ENCODE results near the gene FTL.

FTL gene

GRCh38 chr19:48934837-48935236 is 30.3 kb upstream of the FTL start:
- H3K27ac ChIP-seq: no peak overlapping the region
- TF ChIP-seq, protein P1, sequence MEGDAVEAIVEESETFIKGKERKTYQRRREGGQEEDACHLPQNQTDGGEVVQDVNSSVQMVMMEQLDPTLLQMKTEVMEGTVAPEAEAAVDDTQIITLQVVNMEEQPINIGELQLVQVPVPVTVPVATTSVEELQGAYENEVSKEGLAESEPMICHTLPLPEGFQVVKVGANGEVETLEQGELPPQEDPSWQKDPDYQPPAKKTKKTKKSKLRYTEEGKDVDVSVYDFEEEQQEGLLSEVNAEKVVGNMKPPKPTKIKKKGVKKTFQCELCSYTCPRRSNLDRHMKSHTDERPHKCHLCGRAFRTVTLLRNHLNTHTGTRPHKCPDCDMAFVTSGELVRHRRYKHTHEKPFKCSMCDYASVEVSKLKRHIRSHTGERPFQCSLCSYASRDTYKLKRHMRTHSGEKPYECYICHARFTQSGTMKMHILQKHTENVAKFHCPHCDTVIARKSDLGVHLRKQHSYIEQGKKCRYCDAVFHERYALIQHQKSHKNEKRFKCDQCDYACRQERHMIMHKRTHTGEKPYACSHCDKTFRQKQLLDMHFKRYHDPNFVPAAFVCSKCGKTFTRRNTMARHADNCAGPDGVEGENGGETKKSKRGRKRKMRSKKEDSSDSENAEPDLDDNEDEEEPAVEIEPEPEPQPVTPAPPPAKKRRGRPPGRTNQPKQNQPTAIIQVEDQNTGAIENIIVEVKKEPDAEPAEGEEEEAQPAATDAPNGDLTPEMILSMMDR (conservative IDR thresholded peaks at IDR 0.05): no peak

GRCh38 chr19:48935864-48936263 is 29.2 kb upstream of the FTL start:
- TF ChIP-seq, protein P1 (conservative IDR thresholded peaks at IDR 0.05): no peak

GRCh38 chr19:48938256-48938655 is 26.9 kb upstream of the FTL start:
- TF ChIP-seq, protein P1 (conservative IDR thresholded peaks at IDR 0.05): no peak
- no peak overlapping the region for H3K27ac ChIP-seq

More at GRCh38 chr19:48935864-48936263, 29.2 kb upstream of the FTL start:
- H3K27ac ChIP-seq: no peak overlapping the region

DNA sequence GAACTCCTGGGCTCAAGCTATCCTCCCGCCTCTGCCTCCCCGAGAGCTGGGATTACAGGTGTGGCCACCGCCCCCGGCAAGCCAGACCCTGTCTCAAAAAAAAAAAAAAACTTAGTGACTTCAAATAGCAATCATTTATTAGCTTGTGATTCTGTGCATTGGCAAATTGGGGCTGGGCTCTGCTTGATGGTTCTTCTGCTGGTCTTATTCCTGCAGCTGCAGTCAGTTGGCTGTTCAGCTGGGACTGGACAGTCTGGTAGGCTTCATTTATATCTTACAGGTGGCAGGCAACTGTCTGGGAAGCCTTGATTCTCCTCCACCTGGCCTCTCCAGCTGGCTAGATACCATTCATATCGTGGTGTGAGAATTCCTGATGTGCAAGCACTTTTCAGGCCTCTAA is 24.2 kb upstream of the FTL start:
- TF ChIP-seq, protein P1 (conservative IDR thresholded peaks at IDR 0.05): no peak
- no peak overlapping the region for H3K27ac ChIP-seq

DNA sequence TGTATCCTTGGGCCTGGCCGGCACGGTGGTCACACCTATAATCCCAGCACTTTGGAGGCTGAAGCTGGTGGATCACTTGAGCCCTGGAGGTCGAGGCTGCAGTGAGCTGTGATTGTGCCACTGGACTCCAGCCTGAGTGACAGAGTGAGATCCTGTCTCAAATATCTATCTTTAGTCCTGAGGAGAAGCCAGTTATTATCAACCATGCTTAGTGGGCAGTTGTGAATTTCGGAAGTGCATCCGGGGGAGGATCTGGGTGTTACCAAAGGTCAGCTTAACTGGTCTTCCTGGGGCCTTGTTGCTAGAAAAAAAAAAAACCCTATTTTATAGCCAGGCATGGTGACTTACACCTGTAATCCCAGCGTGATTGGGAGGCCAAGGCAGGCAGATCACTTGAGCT is 22.0 kb upstream of the FTL start:
- H3K27ac ChIP-seq: no peak overlapping the region
- TF ChIP-seq, protein P1 (conservative IDR thresholded peaks at IDR 0.05): no peak

DNA sequence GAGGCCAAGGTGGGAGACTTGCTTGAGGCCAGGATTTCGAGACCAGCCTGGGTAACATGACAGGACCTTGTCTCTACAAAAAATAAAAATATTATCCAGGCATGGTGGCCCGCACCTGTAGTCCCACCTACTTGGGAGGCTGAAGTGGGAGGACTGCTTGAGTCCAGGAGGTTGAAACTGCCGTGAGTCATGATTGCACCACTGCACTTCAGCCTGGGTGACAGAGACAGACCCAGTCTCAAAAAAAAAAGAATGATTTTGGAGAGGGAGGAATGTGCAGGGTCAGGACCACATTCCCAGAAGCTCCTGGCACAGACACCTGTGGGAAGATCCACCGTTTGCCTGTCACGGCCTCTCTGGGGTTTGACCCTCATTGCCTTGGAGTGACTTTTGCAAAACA is 19.7 kb upstream of the FTL start:
- TF ChIP-seq, protein P1 (conservative IDR thresholded peaks at IDR 0.05): no peak
- H3K27ac ChIP-seq: no peak overlapping the region

GRCh38 chr19:48945817-48946216 is 19.3 kb upstream of the FTL start:
- H3K27ac ChIP-seq: no peak overlapping the region
- TF ChIP-seq, protein P1 (conservative IDR thresholded peaks at IDR 0.05): no peak
